T-helper 17 cell (primary cell): ENCODE measurements around the gene FAM162A. TPM values are rescaled to one million over a fixed set of nuclear protein-coding genes. Genes with fewer than 3 reads are reported as not detected.

ENCODE experiments used
- ATAC-seq: fragments of 150-1000 bp; cut with Tn5 transposase; 2 replicates; pipeline ENCODE4 v1.10.0; 2021; ENCODE audit warnings: mild to moderate bottlenecking, moderate library complexity
- DNase-seq, 3 donors: peaks; one replicate each; pipeline versions ENCODE4 v3.0.0 to v3.0.0-alpha.2; 2020 to 2021
- H3K9me3 ChIP-seq: one replicate; pipeline ENCODE4 v1.7.0; 2013; ENCODE audit warnings: low read length, mild to moderate bottlenecking; ENCODE audit not compliant: control insufficient read depth, poor library complexity, severe bottlenecking
- H3K27ac Mint-ChIP-seq: one replicate; pipeline ENCODE4 v1.8.0; 2022; ENCODE audit warnings: mild to moderate bottlenecking, moderate library complexity, mixed read lengths
- H3K27me3 Mint-ChIP-seq: one replicate; pipeline ENCODE4 v1.8.0; 2022; ENCODE audit warnings: mixed read lengths
- H3K36me3 Mint-ChIP-seq: one replicate; pipeline ENCODE4 v1.8.0; 2022; ENCODE audit warnings: low read depth, mixed read lengths
- H3K4me1 Mint-ChIP-seq: one replicate; pipeline ENCODE4 v1.8.0; 2022; ENCODE audit warnings: mild to moderate bottlenecking, mixed read lengths
- H3K4me3 Mint-ChIP-seq: one replicate; pipeline ENCODE4 v1.8.0; 2022; ENCODE audit warnings: mild to moderate bottlenecking, moderate library complexity, mixed read lengths
- total RNA-seq, 4 donors: library from RNA in 2 of 4; stranded (reverse) in 2 of 4; gene quantifications; one replicate each; pipeline ENCODE4 v1.2.3 and lab custom pipeline; 2022 to 2026

Gene FAM162A
- total RNA-seq, 2 donors from 2014 or later, result 18.3 to 27.6 TPM

GRCh38 chr3:122451371-122451770 lies 67.4 kb downstream of the FAM162A start:
- peak overlapping the region; percentile 80 for H3K27ac Mint-ChIP-seq
- no peak for DNase-seq
- H3K4me3 Mint-ChIP-seq, result no peak overlapping the region
- peaks cover 5% of the 10 kb centered on the region for H3K4me1 Mint-ChIP-seq
- no peaks in the 10 kb centered on the region for H3K9me3 ChIP-seq
- ATAC-seq, result no peak
- H3K27me3 Mint-ChIP-seq, result no peaks in the 10 kb centered on the region
- peaks cover 11% of the 10 kb centered on the region for H3K36me3 Mint-ChIP-seq

GRCh38 chr3:122456074-122456473 lies 72.1 kb downstream of the FAM162A start:
- peaks cover 11% of the 10 kb centered on the region for H3K36me3 Mint-ChIP-seq
- H3K4me1 Mint-ChIP-seq, result peaks cover 9% of the 10 kb centered on the region
- H3K9me3 ChIP-seq, result no peaks in the 10 kb centered on the region
- no peak overlapping the region for H3K27ac Mint-ChIP-seq
- H3K4me3 Mint-ChIP-seq, result no peak overlapping the region
- DNase-seq (no peak), ATAC-seq (no peak)
- no peaks in the 10 kb centered on the region for H3K27me3 Mint-ChIP-seq

- Mint-ChIP-seq H3K27me3 (no peaks in the 10 kb centered on the region), H3K4me3 (peak overlapping the region; percentile 41), H3K4me1 (peaks cover 9% of the 10 kb centered on the region), H3K36me3 (peaks cover 9% of the 10 kb centered on the region), H3K27ac (no peak overlapping the region)
- DNase-seq (no peak), ATAC-seq (no peak)
- H3K9me3 ChIP-seq, result no peaks in the 10 kb centered on the region
These were observed 73.7 kb downstream of the FAM162A start for GRCh38 chr3:122457706-122458105.

GRCh38 chr3:122458992-122459391 lies 75.0 kb downstream of the FAM162A start:
- Mint-ChIP-seq H3K36me3 (peaks cover 8% of the 10 kb centered on the region), H3K27ac (no peak overlapping the region)

DNA sequence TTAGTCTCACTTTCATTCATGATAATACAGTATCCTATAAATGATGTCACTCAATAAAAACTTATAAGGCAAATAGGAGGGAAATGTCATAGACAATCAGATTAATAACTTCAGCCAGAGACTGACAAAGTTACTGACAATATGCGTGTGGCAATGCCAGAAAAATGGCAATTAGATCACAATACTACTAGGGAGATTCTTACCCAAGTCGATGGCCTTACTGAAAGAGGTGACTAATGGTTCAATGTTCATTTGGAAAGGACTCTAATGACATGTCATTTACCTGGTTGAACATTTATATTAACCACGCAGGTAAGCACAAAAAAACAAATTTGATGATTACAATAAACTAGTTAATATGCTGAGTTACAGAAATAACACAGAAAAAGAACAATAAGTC lies 77.8 kb downstream of the FAM162A start:
- no peak overlapping the region for H3K4me3 Mint-ChIP-seq
- DNase-seq (no peak), ATAC-seq (no peak)
- H3K27ac Mint-ChIP-seq, result peak overlapping the region; percentile 66
- peaks cover 5% of the 10 kb centered on the region for H3K36me3 Mint-ChIP-seq
- H3K4me1 Mint-ChIP-seq, result peaks cover 10% of the 10 kb centered on the region
- H3K27me3 Mint-ChIP-seq, result no peaks in the 10 kb centered on the region
- no peaks in the 10 kb centered on the region for H3K9me3 ChIP-seq

More at GRCh38 chr3:122458992-122459391, 75.0 kb downstream of the FAM162A start:
- ATAC-seq, result no peak
- H3K4me1 Mint-ChIP-seq, result peaks cover 9% of the 10 kb centered on the region
- no peaks in the 10 kb centered on the region for H3K27me3 Mint-ChIP-seq
- no peaks in the 10 kb centered on the region for H3K9me3 ChIP-seq
- DNase-seq, result no peak
- H3K4me3 Mint-ChIP-seq, result no peak overlapping the region

Other genes with a start within 250 kb of the FAM162A start
- gene CASR, start 200.5 kb upstream of the FAM162A start, total RNA-seq, result 1 to 10 TPM in 1 of 2 donors, under 1 TPM in 1; 0.10 to 1.3 TPM
- gene CSTA, start 58.9 kb upstream of the FAM162A start, total RNA-seq, result 1 to 10 TPM; 1.3 to 2.2 TPM
- 10 to 100 TPM; 13.7 to 17.1 TPM for gene MIX23, start 951 bp upstream of the FAM162A start, total RNA-seq
- gene WDR5B, start 31.9 kb downstream of the FAM162A start, total RNA-seq, result 1 to 10 TPM; 4.6 to 5.1 TPM
- gene KPNA1, start 130.8 kb downstream of the FAM162A start, total RNA-seq, result 10 to 100 TPM; 50.5 to 55.6 TPM
- 10 to 100 TPM; 19.6 to 20.2 TPM for gene PARP9, start 180.1 kb downstream of the FAM162A start, total RNA-seq
- gene DTX3L, start 180.2 kb downstream of the FAM162A start, total RNA-seq, result 10 to 100 TPM; 31.3 to 34.0 TPM
- gene PARP15, start 193.5 kb downstream of the FAM162A start, total RNA-seq, result 10 to 100 TPM; 69.3 to 87.6 TPM